OCI-LY1 (cell line): ENCODE results near the gene PPP2R5C.

Experiments used
- H2AFZ ChIP-seq: fragments of 200-600 bp; sonication (generic), shearing (Covaris generic); 2 replicates; pipeline ENCODE4 v1.6.0; 2014; ENCODE audit warnings: antibody characterized with exemption, mild to moderate bottlenecking, low read length
- H3F3A ChIP-seq: fragments of 200-600 bp; sonication (generic), shearing (Covaris generic); 2 replicates; pipeline ENCODE4 v1.6.0; 2014; ENCODE audit warnings: mild to moderate bottlenecking, antibody characterized with exemption, low read length, moderate library complexity; ENCODE audit not compliant: insufficient read depth
- H3K27ac ChIP-seq: fragments of 200-600 bp; sonication (generic); 2 replicates; pipeline ENCODE4 v1.5.1; 2014; ENCODE audit warnings: low read length, mixed run types, mild to moderate bottlenecking, low read depth; ENCODE audit not compliant: poor library complexity, severe bottlenecking
- H3K27me3 ChIP-seq: fragments of 200-600 bp; sonication (generic); 2 replicates; pipeline ENCODE4 v1.6.0; 2014; ENCODE audit warnings: antibody characterized with exemption, mild to moderate bottlenecking, low read length, moderate library complexity; ENCODE audit not compliant: insufficient read depth
- H3K36me3 ChIP-seq: fragments of 200-600 bp; sonication (generic); 2 replicates; pipeline ENCODE4 v1.6.1; 2014; ENCODE audit warnings: mild to moderate bottlenecking, antibody characterized with exemption, low read length, moderate library complexity, mixed read lengths; ENCODE audit not compliant: insufficient read depth
- H3K4me1 ChIP-seq: fragments of 200-600 bp; sonication (generic); 2 replicates; pipeline ENCODE4 v1.5.1; 2014; ENCODE audit warnings: mild to moderate bottlenecking, low read length, moderate library complexity; ENCODE audit not compliant: insufficient read depth, severe bottlenecking
- H3K4me2 ChIP-seq: fragments of 200-600 bp; sonication (generic), shearing (Covaris generic); 2 replicates; pipeline ENCODE4 v1.6.1; 2014; ENCODE audit warnings: low read length
- H3K4me3 ChIP-seq: fragments of 200-600 bp; sonication (generic); 2 replicates; pipeline ENCODE4 v1.5.1; 2014; ENCODE audit warnings: low read length, low read depth, mild to moderate bottlenecking, mixed read lengths; ENCODE audit not compliant: poor library complexity, severe bottlenecking
- H3K79me2 ChIP-seq: fragments of 200-600 bp; shearing (Covaris generic); 2 replicates; pipeline ENCODE4 v1.6.1; 2016; ENCODE audit warnings: mixed run types, low read length, mixed read lengths; ENCODE audit not compliant: insufficient read depth
- H3K9ac ChIP-seq: fragments of 200-600 bp; sonication (generic), shearing (Covaris generic); 2 replicates; pipeline ENCODE4 v1.6.1; 2014; ENCODE audit warnings: mild to moderate bottlenecking, low read length, mixed read lengths
- H3K9me2 ChIP-seq: fragments of 200-600 bp; sonication (generic), shearing (Covaris generic); 2 replicates; pipeline ENCODE4 v1.6.1; 2014; ENCODE audit warnings: low read depth, mild to moderate bottlenecking, low read length, mixed read lengths
- H3K9me3 ChIP-seq: fragments of 200-600 bp; shearing (Covaris generic); 2 replicates; pipeline ENCODE4 v1.6.1; 2014; ENCODE audit warnings: low read length, mixed read lengths
- H4K20me1 ChIP-seq: fragments of 200-600 bp; sonication (generic), shearing (Covaris generic); 2 replicates; pipeline ENCODE4 v1.6.0; 2016; ENCODE audit warnings: mild to moderate bottlenecking, low read length; ENCODE audit not compliant: insufficient read depth
- CTCF ChIP-seq: fragments of 200-600 bp; sonication (generic), shearing (Covaris generic); IDR thresholded peaks from 2 replicates; pipeline ENCODE4 v1.5.1; 2017; ENCODE audit warnings: mild to moderate bottlenecking, antibody characterized with exemption, low read length, moderate library complexity, mixed read lengths
- EZH2 ChIP-seq: fragments of 200-600 bp; sonication (generic), shearing (Covaris generic); IDR thresholded peaks from 2 replicates; pipeline ENCODE4 v1.8.0; 2017; ENCODE audit warnings: borderline replicate concordance, mixed run types, mild to moderate bottlenecking, antibody characterized with exemption, low read length, moderate library complexity, mixed read lengths

PPP2R5C gene

GRCh38 chr14:101899263-101899662 is 137.8 kb downstream of the PPP2R5C start:
- no peaks in the 10 kb centered on the region for H3F3A ChIP-seq
- TF ChIP-seq CTCF = no peak
- TF ChIP-seq EZH2 = no peak
- H4K20me1 ChIP-seq = no peaks in the 10 kb centered on the region
- H3K9me2 ChIP-seq = no peaks in the 10 kb centered on the region
- H3K4me3 ChIP-seq = no peak overlapping the region
- no peaks in the 10 kb centered on the region for H3K27me3 ChIP-seq
- no peaks in the 10 kb centered on the region for H3K4me1 ChIP-seq
- H3K27ac ChIP-seq = no peak overlapping the region
- peaks cover 71% of the 10 kb centered on the region for H3K36me3 ChIP-seq
- no peaks in the 10 kb centered on the region for H3K79me2 ChIP-seq
- no peak overlapping the region for H3K4me2 ChIP-seq
- no peaks in the 10 kb centered on the region for H3K9me3 ChIP-seq
- no peak overlapping the region for H3K9ac ChIP-seq
- H2AFZ ChIP-seq = no peak overlapping the region

DNA sequence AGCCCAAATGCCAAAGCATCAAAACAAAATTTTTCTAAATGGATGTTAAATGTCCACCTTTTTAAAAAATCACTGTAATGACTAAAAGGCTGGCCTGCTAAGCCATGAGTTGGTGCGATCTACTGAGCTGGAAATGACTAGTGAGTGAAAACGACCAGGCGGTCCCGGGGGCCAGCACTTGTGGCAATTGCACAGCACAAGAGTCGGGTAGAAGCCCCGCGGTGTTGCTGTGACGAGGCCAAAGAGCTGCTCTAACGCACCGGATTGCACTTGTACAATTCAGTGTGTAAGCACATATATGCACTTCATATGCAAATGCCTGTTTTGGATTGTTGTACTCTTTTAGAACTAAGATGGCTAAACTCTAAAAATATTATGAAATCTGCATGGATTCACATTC is 138.7 kb downstream of the PPP2R5C start:
- Histone ChIP-seq H3K27ac (no peak overlapping the region), H3K79me2 (no peaks in the 10 kb centered on the region), H3K36me3 (peaks cover 70% of the 10 kb centered on the region), H3K4me2 (no peak overlapping the region), H3K9ac (no peak overlapping the region), H3K4me3 (no peak overlapping the region), H3F3A (no peaks in the 10 kb centered on the region), H2AFZ (no peak overlapping the region), H3K9me3 (no peaks in the 10 kb centered on the region), H4K20me1 (no peaks in the 10 kb centered on the region), H3K4me1 (no peaks in the 10 kb centered on the region), H3K9me2 (no peaks in the 10 kb centered on the region), H3K27me3 (no peaks in the 10 kb centered on the region)
- no peak for TF ChIP-seq CTCF
- TF ChIP-seq EZH2 = no peak

GRCh38 chr14:101903111-101903561 is 141.6 kb downstream of the PPP2R5C start:
- no peaks in the 10 kb centered on the region for H3K9me3 ChIP-seq
- peaks cover 63% of the 10 kb centered on the region for H3K36me3 ChIP-seq
- H2AFZ ChIP-seq = no peak overlapping the region
- no peak overlapping the region for H3K9ac ChIP-seq
- H3F3A ChIP-seq = no peaks in the 10 kb centered on the region
- H3K79me2 ChIP-seq = no peaks in the 10 kb centered on the region
- no peak overlapping the region for H3K27ac ChIP-seq
- no peaks in the 10 kb centered on the region for H3K4me1 ChIP-seq
- no peaks in the 10 kb centered on the region for H3K27me3 ChIP-seq
- no peaks in the 10 kb centered on the region for H4K20me1 ChIP-seq
- no peak overlapping the region for H3K4me3 ChIP-seq
- H3K4me2 ChIP-seq = no peak overlapping the region
- TF ChIP-seq CTCF (no peak), EZH2 (no peak)
- H3K9me2 ChIP-seq = no peaks in the 10 kb centered on the region
